ENCODE measurements around the gene MAS1.
A peak's percentile ranks its signal among the peaks of the same experiment; 100 is the strongest.

MAS1 gene

DNA sequence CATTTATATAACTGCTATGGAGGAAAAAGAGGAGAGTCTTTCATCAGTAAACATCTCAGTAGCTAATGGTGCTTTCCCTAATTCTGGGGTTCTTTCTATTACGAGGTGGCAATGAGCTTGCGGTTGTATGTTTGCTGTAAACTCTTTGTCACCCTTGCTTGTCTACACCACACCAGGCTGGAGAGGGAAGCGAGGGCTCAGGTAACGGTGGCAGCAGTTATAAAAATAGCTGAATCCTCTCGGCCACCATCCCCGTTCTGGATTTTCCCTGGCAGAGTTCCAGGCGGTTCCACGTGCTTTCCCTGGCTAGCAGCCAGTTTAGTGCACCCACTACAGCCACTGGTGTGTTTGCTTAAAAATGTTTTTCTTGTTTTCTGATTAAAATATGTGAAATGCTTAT is 39.0 kb downstream of the MAS1 start:
- Histone ChIP-seq H3K4me1 (peaks cover 0 to 83% (median 32%) of the 10 kb centered on the region in 4 donors), H3K9me3 (no peaks in the 10 kb centered on the region), H3K27ac (peak overlapping the region; percentile 46 to 52), H3K36me3 (no peaks in the 10 kb centered on the region), H3K27me3 (no peaks in the 10 kb centered on the region), H3K4me3 (no peak overlapping the region)
- intact Hi-C loops (cut with DNase I; ENCODE audit: low total_unique reads), result no loop called here
- no peak for DNase-seq
- TF ChIP-seq, protein P1, sequence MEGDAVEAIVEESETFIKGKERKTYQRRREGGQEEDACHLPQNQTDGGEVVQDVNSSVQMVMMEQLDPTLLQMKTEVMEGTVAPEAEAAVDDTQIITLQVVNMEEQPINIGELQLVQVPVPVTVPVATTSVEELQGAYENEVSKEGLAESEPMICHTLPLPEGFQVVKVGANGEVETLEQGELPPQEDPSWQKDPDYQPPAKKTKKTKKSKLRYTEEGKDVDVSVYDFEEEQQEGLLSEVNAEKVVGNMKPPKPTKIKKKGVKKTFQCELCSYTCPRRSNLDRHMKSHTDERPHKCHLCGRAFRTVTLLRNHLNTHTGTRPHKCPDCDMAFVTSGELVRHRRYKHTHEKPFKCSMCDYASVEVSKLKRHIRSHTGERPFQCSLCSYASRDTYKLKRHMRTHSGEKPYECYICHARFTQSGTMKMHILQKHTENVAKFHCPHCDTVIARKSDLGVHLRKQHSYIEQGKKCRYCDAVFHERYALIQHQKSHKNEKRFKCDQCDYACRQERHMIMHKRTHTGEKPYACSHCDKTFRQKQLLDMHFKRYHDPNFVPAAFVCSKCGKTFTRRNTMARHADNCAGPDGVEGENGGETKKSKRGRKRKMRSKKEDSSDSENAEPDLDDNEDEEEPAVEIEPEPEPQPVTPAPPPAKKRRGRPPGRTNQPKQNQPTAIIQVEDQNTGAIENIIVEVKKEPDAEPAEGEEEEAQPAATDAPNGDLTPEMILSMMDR (IDR thresholded peaks at IDR 0.05), result no peak

DNA sequence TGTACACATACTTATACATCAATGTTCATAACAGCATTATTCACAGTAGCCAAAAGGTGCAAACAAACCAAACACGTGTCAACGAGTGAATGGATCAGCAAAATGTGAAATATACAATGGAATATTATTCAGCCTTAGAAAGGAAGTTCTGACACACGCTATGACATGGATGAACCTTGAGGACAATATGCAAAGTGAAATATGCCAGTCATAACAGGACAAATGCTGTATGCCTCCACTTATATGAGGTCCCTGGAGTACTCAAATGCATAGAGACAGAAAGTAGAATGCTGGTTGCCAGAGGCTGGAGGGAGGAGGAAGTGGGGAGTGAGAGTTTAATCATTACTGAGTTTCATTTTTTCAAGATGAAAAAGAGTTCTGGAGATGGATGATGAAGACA is 40.3 kb downstream of the MAS1 start:
- Histone ChIP-seq H3K4me1 (peaks cover 0 to 83% (median 26%) of the 10 kb centered on the region in 4 donors), H3K27me3 (no peaks in the 10 kb centered on the region), H3K9me3 (no peaks in the 10 kb centered on the region), H3K4me3 (no peak overlapping the region), H3K27ac (peak overlapping the region in 1 of 2 donors; percentile 47), H3K36me3 (no peaks in the 10 kb centered on the region)
- intact Hi-C loops (cut with DNase I; ENCODE audit: low total_unique reads), result no loop called here
- DNase-seq, result no peak
- TF ChIP-seq, protein P1 (IDR thresholded peaks at IDR 0.05), result no peak

DNA sequence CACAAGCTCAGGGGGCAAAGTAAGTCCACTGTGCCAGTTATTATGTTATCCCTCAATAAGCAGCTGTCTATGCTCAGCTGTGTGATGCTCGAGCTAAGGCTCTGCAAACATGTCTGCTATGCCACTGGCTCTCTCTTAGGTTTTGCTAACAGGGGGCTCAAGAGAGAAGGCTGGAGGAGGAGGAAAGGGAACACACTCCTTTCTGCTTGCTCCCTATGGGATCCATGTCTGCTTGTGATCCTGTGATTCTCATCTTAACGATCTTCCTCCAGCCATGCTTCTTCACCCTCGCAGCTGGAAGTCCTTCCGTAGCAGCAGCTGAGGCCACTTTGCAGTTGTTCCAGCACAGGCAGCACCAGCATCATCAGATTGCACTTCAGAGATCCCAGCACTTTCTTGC is 41.1 kb downstream of the MAS1 start:
- Histone ChIP-seq H3K36me3 (no peaks in the 10 kb centered on the region), H3K4me3 (no peak overlapping the region), H3K27me3 (no peaks in the 10 kb centered on the region), H3K9me3 (no peaks in the 10 kb centered on the region), H3K27ac (peak overlapping the region in 1 of 2 donors; percentile 47), H3K4me1 (peaks cover 0 to 84% (median 26%) of the 10 kb centered on the region in 4 donors)
- intact Hi-C loops (cut with DNase I; ENCODE audit: low total_unique reads), result no loop called here
- no peak for DNase-seq
- TF ChIP-seq, protein P1 (IDR thresholded peaks at IDR 0.05), result no peak

DNA sequence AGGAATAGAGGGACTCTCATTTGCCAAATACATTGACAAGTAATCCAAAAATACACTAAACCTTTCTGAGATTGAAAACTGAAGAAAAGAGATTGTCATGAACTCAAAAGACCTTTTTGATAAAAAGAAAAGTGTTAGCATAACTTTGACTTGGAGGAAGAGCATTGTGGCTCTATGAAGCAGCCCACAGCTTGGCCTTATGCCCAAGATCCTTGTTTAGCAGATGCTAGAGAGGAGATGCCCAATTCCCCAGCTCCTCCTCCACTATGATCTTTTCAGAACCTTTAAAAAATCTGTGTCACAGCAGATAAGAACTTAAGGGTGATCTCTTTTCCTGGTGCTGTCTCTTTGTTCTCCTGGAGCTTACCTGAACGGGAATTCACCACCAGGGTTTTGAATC is 42.3 kb downstream of the MAS1 start:
- peak overlapping the region; percentile 5 to 68 for H3K27ac ChIP-seq
- intact Hi-C loops (cut with DNase I; ENCODE audit: low total_unique reads), result no loop called here
- H3K4me1 ChIP-seq, result peaks cover 0 to 96% (median 32%) of the 10 kb centered on the region in 4 donors
- no peaks in the 10 kb centered on the region for H3K27me3 ChIP-seq
- H3K36me3 ChIP-seq, result no peaks in the 10 kb centered on the region
- H3K9me3 ChIP-seq, result no peaks in the 10 kb centered on the region
- DNase-seq, result no peak
- TF ChIP-seq, protein P1 (IDR thresholded peaks at IDR 0.05), result no peak
- no peak overlapping the region for H3K4me3 ChIP-seq

DNA sequence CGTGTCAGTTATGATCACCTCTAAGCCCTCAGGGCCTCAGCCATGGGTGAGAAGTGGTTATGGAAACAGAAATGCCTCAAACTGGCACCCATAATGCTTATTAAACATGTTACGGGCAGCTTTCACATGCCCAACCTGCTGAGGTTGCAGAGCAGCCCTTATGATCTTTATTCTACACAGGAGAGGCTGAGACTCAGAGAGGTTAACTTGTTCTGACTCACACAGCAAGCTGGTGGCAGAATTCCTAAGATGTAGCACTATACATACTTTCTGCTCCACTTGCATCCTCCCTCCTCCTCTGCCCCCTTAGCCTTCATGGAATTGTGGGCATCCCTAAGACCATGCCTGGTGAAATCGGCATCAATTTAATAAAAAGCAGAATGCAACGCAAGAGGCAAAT is 43.4 kb downstream of the MAS1 start:
- intact Hi-C loops (cut with DNase I; ENCODE audit: low total_unique reads), result no loop called here
- Histone ChIP-seq H3K27me3 (no peaks in the 10 kb centered on the region), H3K4me3 (no peak overlapping the region), H3K27ac (peak overlapping the region; percentile 39 to 68), H3K9me3 (no peaks in the 10 kb centered on the region), H3K4me1 (peaks cover 0 to 90% (median 32%) of the 10 kb centered on the region in 4 donors), H3K36me3 (no peaks in the 10 kb centered on the region)
- TF ChIP-seq, protein P1 (IDR thresholded peaks at IDR 0.05), result no peak
- no peak for DNase-seq

DNA sequence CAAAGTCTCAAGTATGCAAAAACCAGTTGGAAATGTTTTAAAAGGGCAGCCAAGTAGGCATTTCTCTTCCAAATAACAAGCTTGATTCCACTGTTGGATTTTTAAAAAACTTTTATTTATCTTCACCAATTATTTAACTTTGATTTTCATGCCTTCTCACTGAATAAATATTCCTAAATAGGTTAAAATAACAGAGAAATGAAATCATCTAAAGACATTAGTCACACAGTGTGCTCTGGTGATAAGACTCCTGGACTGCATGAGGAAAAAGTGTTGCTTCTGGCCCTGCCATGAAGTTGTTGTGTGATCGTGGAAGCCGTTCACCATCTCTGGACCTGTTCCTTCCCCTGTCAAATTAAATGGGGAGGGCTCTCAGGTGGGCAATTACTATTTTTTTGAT is 44.3 kb downstream of the MAS1 start:
- H3K4me1 ChIP-seq, result peaks cover 0 to 90% (median 29%) of the 10 kb centered on the region in 4 donors
- intact Hi-C loops (cut with DNase I; ENCODE audit: low total_unique reads), result no loop called here
- H3K36me3 ChIP-seq, result no peaks in the 10 kb centered on the region
- no peak overlapping the region for H3K4me3 ChIP-seq
- DNase-seq, result no peak
- TF ChIP-seq, protein P1 (IDR thresholded peaks at IDR 0.05), result no peak
- H3K27ac ChIP-seq, result peak overlapping the region; percentile 39 to 68
- no peaks in the 10 kb centered on the region for H3K9me3 ChIP-seq
- no peaks in the 10 kb centered on the region for H3K27me3 ChIP-seq

Measured in tibial artery (tissue), 4 donors.